ENCODE data around the gene CUX1.
"Not testable (repeated sequence)": the region's sequence is repeated elsewhere in the genome, so short reads cannot be mapped to it uniquely, and the experiment has no call there.

Gene CUX1

GRCh38 chr7:102284399-102284798 lies 467.0 kb downstream of the CUX1 start:
- DNase-seq = no peak

DNA sequence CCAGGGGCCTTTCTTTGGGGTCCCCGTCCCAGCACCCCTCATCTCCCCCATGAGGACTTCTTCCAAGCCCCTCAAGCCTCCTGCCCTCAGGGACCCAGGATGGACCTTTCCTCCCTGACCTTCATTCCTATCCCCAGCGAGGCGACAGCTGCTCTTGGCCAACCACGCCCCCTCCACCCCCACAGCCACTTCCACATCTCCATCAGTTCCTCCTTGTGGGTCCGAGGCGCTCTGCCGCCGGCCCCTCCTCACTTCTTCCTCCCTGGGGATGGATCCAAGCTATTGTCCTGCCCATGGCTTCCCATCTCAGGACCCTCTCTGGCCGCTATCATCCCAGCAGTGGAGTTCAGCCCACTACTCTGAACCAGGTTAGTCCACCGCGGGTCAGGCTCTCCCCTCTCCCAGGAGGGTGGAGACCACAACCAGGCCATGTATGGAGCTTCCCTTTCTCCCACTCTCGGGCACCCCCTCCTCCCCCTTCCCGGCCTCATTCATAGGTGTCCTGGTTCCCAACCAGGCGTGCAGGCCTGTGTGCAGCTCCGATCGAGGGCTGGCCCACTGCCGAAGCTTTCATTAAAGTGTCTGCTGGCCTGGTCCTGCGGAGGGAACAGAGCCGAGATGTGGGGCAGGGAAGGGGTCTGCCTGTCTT lies 467.6 kb downstream of the CUX1 start:
- no peak for DNase-seq

- no peak for DNase-seq
Measured at GRCh38 chr7:102285540-102286236, 468.3 kb downstream of the CUX1 start.

DNA sequence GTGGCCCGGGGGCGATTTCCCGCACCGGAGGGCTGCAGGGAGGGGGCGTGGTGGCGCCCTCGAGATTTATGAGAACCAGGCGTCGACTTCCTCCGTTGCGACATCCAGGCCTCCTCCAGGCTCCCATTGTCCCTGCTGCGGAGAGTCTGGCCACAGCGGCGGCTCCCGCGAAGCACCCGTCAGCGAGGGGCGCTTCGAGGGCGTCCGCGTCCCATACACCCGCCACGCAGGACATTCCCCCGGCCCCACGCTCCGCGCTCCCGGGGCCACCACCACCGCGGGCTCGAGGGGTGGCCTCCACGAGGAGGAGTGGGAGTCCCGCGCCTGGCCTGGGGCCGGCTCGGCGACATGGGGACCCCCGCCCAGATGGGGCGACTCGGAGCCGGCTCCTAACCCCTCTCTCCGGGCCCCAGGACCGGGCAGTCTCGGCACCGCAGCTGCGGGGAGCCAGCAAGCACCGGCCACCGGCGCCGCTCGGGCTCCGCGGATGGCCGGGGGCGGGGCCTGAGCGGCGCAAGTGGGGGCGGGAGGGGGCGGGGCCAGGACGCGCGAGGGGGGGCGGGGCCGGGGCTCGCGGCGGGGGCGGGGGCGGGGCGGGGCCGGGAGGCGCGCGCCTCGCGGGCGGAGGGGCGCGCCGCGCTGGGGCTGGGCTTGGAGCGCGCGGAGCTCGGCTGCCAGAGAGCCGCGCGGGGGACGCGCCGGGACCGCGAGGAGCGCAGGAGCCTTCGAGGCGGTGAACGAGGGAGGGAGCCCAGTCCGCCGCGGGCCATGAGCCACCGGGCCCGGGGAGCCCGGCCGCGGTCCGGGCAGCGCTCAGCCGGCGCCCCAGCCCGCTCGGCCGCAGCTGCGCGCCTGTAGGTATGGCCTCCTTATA lies 469.0 kb downstream of the CUX1 start, which contains the start of gene SH2B2:
SH2B2 (plus strand) TSS at position 632 of the 874 bp plus-strand sequence. CDS start 13,683 bp downstream, outside the sequence.
- peak; percentile 86 for DNase-seq

DNA sequence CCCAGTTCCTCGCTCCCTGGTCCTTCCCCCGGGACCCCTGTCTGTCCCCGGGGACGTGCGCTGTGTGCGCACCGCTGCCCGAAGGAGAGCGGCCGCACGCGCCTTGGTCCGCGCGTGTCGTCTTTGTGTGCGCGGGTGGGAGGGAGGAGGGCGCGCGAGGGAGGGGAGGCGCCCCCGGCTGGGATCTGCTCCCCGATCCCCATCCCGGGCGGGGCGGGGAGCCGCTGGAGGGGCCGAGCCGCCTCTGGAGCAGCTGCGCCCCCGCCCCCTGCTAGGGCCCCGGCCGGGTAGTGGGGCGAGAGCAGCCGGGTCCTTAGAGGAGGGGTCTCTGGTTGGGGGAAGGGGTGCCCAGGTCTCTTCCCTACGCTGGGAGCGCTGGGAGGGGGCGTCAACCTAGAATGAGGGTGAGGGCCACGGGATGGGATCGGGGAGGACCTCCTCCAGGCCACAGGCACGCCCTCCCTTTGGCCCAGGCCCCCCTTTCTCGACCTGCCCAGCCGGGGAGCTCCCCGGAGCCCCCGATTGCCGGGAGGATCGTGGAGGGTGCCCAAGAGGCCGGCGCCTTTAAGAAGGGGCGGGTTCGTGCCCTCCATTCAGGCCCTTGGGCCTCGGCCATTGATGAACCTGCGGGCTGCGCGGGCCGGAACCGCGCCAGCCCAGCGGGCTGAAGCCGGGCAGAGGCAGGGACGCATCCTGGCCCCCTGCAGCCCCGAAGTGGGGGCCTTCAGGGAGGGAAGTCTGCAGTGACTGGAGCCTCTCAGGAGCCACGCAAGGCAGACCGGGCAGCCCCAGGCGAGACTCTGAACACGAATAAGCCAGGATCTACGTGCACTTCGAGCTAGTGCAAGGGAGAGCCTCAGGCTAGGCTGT lies 469.9 kb downstream of the CUX1 start:
- peak; percentile 68 for DNase-seq

- no peak for DNase-seq
Measured at GRCh38 chr7:102287981-102288278, 470.5 kb downstream of the CUX1 start.

DNA sequence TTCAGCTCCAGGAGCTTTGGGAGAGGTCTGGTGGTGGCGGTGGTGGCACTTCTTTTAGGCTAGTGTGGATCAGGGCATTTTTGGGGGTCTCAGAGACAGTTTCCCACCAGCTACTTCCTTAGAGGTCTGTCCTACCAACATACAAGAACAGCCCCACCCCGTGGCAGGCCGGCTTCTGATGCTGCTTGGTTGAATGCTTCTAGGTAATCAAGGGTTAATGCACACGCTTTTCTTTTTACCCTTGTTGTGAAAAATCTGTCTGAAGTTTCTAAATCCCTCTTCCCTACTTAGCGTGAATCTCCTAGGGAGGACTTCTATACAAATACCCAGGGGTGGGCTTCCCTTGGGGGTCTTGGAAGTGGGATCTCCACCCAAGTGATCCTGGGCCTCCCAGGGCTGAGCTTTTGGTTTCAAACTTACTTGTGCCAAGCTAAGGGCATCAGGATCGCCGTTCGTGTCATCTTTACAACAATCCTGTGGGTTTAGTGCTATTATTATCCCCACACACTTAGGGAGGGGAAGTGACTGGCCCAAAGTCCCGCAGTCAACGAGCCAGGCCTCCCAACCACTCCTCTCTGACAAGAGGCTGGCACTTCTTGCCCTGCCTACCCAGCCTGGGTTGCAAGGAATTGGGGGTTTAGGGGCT lies 471.0 kb downstream of the CUX1 start:
- DNase-seq = no peak

DNA sequence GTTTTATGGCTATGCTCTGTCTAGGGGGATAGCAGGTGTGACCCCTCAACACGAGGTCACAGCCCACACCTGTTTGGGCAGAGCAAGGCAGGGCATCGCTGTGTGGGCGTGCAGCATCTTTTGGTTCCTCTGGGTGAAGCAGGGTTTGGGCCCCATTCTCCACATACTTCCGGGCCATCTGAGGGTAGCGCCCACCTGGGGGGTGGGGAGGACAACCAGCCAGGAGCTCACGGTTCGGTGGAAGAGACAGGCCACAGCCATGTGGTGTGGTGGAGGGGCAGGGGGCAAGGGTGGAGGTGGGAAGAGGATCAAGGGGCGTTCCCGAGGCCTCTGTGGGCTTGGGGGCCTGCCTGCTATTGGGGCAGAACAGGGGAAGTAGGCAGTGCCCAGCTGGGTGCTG lies 471.6 kb downstream of the CUX1 start:
- DNase-seq = no peak

DNA sequence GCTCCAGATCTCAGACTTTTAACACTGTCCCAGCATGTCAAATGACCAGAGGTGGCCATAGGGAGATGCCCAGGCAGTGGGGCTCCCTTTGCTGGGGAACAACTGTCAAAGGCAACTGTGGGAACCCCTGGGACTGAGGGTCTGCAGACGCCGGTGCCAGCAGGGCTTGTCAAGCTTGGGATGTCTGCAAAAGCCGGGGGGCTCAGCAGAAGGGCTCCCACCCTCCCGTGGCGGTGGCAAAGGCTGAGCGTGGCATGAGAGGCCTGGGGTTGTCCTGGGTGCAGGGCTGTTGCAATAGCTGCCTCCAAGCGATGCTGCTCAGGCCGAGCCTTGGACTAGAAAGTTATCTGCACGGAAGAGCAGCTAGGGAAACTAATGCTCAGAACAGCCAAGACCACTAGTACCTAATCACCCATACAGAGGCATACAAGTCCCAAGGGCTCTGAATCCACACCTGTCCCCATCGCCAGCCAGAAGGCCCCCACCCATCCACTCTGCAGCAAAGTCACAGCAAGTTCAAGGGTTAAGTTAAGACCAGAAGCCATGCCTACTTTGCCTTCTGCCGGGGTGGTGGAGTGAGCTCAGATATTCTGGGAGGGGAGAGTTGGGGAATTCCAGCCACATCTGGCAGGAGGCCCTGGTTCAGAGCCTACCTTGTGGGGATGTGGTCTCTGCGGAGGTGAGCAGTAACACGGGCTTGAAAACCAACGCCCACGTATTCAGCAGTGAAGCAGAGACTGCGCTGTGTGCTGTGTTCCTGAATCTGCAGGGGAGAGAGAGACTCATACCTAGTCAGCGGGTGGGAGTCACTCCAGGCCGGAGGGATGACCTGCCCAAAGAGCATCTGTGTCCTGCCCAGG lies 473.9 kb downstream of the CUX1 start:
- no peak for DNase-seq

- no peak for DNase-seq
Measured at GRCh38 chr7:102291916-102292267, 474.5 kb downstream of the CUX1 start.

GRCh38 chr7:102292813-102293798 lies 475.7 kb downstream of the CUX1 start:
- peak; percentile 52 for DNase-seq

- DNase-seq = no peak
Measured at GRCh38 chr7:102294589-102294988, 477.2 kb downstream of the CUX1 start.

DNA sequence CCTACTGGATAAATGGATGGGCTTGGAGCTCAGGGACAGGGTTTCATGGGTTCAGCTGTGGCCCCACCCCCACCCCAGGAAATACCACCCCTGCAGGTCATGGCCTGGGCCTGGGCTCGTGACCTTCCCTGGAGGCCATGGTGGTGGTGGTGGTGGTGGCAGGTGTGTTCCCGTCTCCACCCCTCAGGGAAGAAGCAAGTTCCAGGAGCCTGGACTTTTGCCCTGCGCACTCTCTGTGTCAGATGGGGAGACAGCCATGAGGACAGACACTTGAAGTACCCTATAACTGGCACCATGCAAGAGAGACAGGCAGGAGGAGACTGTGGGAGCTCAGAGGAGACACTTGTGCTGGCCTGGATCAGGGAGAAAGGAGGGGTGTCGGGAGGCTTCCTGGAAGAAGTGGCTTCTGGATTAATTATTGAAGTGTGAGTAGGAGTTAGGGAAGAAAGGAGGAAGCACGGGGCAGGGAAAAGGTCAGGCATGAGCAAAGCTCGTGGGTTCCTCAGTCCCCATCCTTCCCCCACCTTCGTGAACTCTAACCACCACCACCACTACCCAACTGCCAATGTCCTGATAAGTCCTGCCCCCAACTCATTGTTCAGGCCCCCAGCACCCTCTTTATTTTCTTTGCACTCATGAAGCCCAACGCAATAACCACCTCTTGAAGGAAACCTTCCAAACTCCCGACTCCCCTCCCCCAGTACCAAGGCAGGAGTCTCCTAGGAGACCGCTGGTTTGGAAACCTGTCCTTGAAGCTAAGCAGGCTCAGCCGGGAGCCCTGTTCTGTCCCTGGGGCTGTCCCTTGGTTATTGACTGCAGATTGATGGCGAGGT lies 478.1 kb downstream of the CUX1 start:
- no peak for DNase-seq

DNA sequence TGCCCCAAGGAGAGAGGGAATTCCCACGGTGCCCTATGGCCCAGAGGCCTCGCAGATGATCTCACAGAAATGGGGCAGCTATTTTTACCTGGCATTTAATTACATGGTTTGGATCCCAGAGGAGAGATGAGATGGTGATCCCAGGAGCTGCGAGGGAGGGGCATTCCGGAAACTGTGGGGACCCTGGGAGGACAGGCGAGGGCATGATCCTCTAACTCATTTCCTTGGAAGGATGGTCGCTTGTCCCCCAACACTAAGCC lies 478.7 kb downstream of the CUX1 start:
- DNase-seq = peak; percentile 37

DNA sequence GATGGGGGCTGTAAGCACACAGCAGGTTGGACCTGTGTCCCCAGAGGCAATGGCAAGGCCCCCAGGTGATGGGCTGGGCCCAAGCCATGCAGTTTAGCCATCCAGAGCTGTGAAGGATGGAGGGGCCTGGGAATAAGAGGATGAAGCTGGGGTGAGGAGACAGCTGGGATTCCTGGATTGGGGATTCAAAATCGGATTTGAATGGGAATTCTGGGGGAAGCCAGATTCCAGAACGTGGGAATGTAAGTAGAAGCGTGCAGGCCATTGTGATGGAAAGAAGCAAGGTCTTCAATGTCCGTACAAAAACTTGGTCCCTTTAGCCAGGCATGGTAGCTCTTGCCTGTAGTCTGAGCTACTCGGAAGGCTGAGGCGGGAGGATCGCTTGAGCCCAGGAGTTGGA lies 479.1 kb downstream of the CUX1 start:
- no peak for DNase-seq

GRCh38 chr7:102297487-102298218 lies 480.2 kb downstream of the CUX1 start:
- DNase-seq = no peak

- DNase-seq = no peak
Measured at GRCh38 chr7:102300643-102301221, 483.3 kb downstream of the CUX1 start.

GRCh38 chr7:102301367-102301766 lies 483.9 kb downstream of the CUX1 start:
- DNase-seq = not testable (repeated sequence)
